GM19328 (cell line): Measurements from ENCODE around the gene NRDC.
"Not testable (repeated sequence)": the region's sequence is repeated elsewhere in the genome, so short reads cannot be mapped to it uniquely, and the experiment has no call there.

Experiments used
- ATAC-seq: cut with Tn5 transposase; IDR thresholded peaks from one replicate; pipeline ENCODE4 v1.9.1; 2021; ENCODE audit warnings: mild to moderate bottlenecking, moderate library complexity; ENCODE audit not compliant: unreplicated experiment

The NRDC gene

DNA sequence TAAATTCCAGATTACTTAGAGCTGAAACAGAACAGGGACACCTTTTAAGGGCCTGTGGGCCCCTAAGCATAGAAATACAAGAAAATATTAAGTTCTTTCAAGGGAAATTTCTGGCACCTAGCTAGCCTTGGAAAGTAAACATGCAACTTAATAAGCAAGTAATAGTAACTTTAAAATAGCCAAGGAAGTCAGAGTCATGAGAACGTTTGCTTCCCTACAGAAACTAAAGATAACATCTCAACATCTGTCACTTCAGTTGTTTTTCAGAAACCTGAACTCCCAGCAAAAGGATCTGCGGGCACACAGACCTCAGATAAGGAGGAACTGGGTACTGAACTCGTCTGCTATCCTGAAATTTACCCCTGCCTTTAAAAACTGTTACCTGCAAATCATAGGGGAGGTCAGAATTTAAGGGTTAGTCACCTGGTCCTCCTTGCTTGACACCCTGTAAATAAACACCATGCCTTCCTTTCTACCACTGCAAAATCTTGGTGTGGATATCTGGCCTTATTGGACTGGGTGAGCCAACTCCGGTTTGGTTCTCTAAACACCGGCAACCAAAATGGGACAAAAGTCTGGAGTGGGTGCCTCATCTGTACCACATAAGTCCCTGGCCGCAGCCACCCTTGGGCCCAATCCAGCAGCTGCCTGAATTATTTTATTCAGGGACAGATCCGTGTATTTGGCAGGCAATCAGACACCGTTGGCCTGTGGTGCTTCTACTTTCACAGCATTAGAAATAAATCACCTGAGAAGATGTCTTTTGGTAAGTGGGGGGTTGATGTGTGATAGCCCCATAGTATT, 27.9 kb downstream of the NRDC start:
- no peak for ATAC-seq

- no peak for ATAC-seq
Measured at GRCh38 chr1:51847294-51847920, 31.1 kb downstream of the NRDC start.

- no peak for ATAC-seq
Measured at GRCh38 chr1:51843948-51844347, 34.6 kb downstream of the NRDC start.

DNA sequence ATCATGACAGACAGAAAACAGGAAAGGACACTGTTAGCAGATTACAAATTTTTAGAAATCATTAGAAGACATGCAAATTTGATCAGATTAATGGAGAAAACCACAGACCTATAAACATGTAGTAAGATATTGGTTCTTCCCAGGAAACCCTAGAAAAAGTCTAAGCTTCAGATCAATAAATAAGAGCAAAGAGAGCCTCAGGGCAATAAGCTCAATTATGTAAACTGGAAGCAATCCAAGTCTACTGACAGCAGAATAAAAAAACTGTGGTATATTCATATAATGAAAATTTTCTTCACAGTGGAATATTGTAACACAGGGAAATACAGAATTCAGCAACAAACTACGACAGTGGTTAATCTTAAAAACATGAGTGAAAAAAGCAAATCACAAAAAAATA, 36.3 kb downstream of the NRDC start:
- ATAC-seq: no peak

GRCh38 chr1:51840743-51841461, 37.6 kb downstream of the NRDC start:
- ATAC-seq: no peak

- no peak for ATAC-seq
Measured at GRCh38 chr1:51840182-51840581, 38.3 kb downstream of the NRDC start.

- ATAC-seq: no peak
Measured at GRCh38 chr1:51839094-51839493, 39.4 kb downstream of the NRDC start.

DNA sequence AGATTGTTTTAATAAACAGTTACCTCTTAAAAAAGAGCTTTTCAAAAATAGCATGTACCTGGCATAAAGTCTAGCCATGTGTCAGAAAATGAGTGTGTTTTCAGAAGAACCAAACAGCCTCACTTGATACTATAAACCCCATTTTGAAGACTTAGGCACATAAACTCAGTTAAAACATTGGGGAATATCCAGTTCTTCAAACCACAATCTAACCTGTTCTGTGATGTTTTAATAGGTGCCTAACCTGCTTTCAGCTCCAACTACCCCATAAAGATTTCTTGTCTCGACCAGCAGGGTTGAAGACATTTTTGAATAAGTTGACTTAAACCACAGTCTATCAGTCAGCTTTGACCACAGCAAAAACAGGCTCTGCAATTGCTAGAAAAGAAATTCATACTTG, 41.3 kb downstream of the NRDC start:
- no peak for ATAC-seq

- no peak for ATAC-seq
Measured at GRCh38 chr1:51833700-51834099, 44.8 kb downstream of the NRDC start.

GRCh38 chr1:51829058-51829457, 49.5 kb downstream of the NRDC start:
- ATAC-seq: no peak

DNA sequence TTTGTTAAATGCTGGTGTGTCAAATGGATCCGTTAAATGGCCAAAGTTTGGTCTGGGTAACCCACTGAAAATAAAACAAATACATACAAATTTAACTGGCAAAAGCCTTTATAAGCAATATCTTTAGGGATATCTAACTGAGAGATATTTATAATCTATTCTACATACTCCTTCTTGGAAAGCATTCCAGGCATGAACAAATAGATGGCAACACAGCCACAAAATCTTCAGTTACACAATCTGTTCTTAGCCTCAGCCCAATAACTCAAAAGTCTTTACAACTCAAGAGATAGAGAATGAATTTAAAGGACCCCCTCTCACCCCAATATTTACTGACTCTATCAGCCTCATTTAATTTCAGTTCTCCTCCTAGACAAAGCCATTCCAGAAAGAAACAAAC, 58.7 kb downstream of the NRDC start:
- ATAC-seq: no peak

GRCh38 chr1:51819021-51819420, 59.5 kb downstream of the NRDC start:
- ATAC-seq: not testable (repeated sequence)

GRCh38 chr1:51818487-51818886, 60.0 kb downstream of the NRDC start:
- no peak for ATAC-seq

DNA sequence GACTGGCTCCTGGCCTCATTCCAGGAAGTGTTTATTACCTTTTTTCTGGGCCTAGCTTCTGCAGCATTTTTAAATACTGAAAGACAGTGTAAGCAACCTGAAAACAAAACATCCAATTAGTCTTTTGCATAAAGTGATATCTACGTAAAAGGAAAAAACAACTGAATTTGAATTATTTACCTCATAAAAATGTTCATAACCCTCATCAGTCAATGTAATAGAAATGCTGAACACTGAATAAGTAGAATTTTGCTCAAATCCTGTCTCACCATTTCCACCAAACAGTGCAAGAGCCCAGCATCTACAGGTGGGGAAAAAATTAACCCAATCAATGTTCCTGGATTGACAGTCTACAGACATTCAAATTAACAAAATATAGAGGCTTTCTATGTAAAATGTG, 64.0 kb downstream of the NRDC start:
- no peak for ATAC-seq

GRCh38 chr1:51799372-51799771, 79.2 kb downstream of the NRDC start:
- no peak for ATAC-seq

DNA sequence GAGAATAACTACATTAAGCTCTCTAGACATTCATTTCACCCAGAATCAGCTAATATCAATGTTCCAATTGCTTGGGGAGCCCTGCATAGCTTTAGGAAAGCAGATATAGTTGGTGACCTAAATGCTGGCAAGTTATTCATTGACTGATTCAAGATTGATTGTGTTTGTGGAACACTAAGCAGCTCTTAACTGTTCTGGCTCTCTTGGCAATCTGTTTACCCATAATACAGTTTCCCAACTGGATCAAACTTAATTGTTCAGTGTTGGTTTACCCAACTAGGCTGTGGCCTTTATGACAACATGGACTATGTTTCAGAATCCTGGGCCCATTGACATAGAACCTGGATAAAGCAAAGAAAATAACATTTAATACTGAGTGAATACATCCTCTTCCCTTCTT, 83.7 kb downstream of the NRDC start:
- ATAC-seq: no peak

DNA sequence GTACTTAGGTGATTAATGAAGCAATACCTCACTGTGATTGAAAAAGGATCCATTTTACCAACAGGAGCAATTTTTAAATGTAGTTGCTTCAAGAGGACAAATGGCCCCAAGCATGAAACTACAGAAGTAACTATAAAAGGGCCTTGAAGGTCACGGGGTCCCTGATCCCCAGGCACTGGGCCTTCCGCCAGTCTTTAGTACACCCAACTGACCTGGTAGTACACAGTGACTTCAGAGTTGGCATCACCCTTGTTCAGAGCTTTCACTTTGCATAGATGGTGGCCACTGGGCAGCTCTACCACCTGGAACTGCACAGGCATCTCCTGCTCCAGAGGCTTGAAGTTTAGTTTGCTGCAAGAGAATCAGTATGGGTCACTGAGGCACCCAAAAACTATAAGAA, 84.3 kb downstream of the NRDC start:
- no peak for ATAC-seq

GRCh38 chr1:51792864-51793263, 85.7 kb downstream of the NRDC start:
- ATAC-seq: no peak

GRCh38 chr1:51791888-51792287, 86.6 kb downstream of the NRDC start:
- ATAC-seq: no peak

DNA sequence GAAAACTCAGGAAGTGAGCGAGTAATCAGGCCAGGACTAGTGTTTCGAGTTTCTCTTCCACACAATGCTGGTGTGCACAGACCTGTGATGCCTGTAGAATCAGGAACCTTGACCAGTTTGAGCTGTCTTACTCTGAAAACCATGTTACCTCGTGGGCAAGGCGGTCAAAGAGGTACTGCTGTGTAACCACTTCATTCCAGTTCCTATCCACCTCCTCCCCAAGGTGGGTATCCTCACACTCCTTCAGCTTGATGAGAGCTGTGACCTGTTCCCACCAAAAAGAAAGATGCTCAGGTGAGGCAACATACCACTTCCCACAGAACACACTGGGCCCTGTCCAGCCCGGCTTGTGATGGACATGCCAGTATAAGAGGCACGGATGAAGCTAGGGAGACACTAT, 88.1 kb downstream of the NRDC start:
- ATAC-seq: no peak

GRCh38 chr1:51789342-51789741, 89.2 kb downstream of the NRDC start:
- ATAC-seq: no peak

DNA sequence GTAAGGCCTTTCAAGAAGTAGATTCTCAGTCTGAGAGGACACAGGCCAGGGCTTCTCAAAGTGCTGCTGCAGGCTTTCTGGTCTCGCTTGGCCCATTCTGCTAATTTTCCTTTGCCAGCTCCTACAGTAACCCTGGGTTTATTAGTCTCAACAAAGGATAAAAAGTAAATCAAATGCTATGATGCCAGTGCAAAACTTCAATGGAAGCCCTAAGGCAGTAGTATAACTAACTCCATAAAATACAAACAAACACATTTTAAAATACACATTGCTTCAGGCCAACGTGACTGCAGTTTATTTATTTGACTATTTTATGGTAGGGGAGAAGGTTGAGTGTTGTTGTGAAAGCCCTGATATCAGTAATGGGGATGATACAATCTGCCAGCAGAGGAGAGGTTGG, 89.6 kb downstream of the NRDC start:
- ATAC-seq: no peak
